ENCODE measurements around the gene CLTC.

The CLTC gene

GRCh38 chr17:59693582-59693981 is 73.9 kb downstream of the CLTC start:
- Histone ChIP-seq H3K4me1 (ENCODE audit: control insufficient read depth, insufficient read depth, low read length) (no peaks in the 10 kb centered on the region), H3K4me3 (ENCODE audit: low read depth, low read length) (no peak overlapping the region), H3K27me3 (ENCODE audit: control insufficient read depth, insufficient read depth, low read length) (no peaks in the 10 kb centered on the region), H3K9ac (ENCODE audit: low read depth, low read length) (no peak overlapping the region), H3K36me3 (ENCODE audit: control insufficient read depth, insufficient read depth, low read length) (peaks cover 32% of the 10 kb centered on the region), H3K9me3 (ENCODE audit: control insufficient read depth, insufficient read depth, low read length) (no peaks in the 10 kb centered on the region)

DNA sequence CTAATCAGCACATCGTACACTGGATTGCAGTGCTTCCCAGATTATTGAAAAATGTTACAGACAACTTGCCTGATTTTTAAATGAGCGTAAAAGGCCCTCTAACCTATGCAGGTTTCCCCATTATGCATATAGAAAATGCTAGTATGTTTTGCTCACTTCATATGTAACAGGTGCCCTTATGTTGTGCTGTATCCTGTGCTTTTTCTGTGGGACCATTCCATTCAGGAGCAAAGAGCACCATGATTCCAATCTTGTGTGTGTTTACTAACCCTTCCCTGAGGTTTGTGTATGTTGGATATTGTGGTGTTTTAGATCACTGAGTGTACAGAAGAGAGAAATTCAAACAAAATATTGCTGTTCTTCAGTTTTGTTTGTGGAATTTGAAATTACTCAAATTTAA is 74.6 kb downstream of the CLTC start:
- Histone ChIP-seq H3K9ac (ENCODE audit: low read depth, low read length) (no peak overlapping the region), H3K4me3 (ENCODE audit: low read depth, low read length) (no peak overlapping the region), H3K36me3 (ENCODE audit: control insufficient read depth, insufficient read depth, low read length) (peaks cover 31% of the 10 kb centered on the region), H3K4me1 (ENCODE audit: control insufficient read depth, insufficient read depth, low read length) (no peaks in the 10 kb centered on the region), H3K9me3 (ENCODE audit: control insufficient read depth, insufficient read depth, low read length) (no peaks in the 10 kb centered on the region), H3K27me3 (ENCODE audit: control insufficient read depth, insufficient read depth, low read length) (no peaks in the 10 kb centered on the region)

DNA sequence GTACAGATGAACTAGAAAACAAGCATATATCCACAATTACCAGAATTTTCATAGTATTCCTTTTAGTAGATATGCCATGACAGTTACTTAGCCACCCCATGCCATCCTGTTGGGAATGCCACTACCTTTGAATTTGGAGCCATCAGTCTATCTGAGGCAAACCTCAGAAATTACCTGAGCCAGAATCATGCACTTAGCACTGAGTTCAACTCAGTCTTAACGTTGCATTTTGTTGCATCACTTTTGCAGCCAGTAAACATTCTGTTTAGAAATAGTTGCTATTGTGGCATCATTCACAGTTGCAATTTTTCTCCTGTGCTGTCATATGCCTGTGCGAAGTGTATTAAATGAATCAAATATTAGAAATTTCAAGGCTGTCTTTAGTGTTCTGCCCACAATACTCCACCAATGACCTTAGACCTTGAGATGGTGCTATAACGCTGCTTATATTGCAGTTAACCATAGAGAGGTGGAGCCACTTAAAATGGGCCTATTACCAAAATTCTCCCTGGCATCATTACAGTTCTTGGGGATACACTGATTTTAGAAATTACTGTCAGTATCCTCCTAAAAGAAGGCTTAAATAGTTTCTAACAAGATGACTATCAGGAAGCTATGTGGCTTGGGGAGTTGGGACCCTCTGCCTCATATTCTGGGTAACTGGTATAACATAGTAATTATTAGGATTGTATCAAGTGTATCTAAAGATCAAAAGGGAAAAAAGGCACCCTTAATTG is 76.4 kb downstream of the CLTC start:
- H3K9me3 ChIP-seq (ENCODE audit: control insufficient read depth, insufficient read depth, low read length) = no peaks in the 10 kb centered on the region
- H3K27me3 ChIP-seq (ENCODE audit: control insufficient read depth, insufficient read depth, low read length) = no peaks in the 10 kb centered on the region
- H3K36me3 ChIP-seq (ENCODE audit: control insufficient read depth, insufficient read depth, low read length) = peaks cover 23% of the 10 kb centered on the region
- H3K4me3 ChIP-seq (ENCODE audit: low read depth, low read length) = no peak overlapping the region
- H3K4me1 ChIP-seq (ENCODE audit: control insufficient read depth, insufficient read depth, low read length) = no peaks in the 10 kb centered on the region
- H3K9ac ChIP-seq (ENCODE audit: low read depth, low read length) = no peak overlapping the region

DNA sequence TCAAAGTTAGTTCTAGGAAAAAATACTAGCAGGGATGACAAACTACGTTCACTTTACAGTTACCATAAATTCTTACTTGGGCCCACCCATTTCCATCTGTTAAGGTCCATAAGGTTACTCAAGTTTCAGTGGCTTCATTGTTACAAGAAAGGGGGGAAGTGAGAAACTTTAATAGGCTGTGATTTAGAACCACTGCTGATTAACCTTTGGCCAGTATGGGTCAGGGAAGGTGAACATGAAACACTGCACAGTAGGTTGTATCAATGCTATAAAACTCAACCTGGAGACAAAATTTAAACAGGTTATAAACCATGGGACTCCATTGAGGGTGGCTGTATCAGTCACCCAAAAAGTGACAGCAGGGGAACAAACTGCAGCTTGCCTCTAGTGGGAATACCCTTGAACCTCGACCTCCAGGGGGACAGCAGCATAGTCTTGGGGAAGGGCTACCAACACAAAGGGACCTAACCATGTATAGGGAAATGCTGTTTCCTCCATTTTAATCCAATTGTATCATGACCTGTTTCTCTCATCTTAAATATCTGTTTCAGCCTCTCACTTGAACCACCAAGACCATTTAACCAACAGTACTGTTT is 77.1 kb downstream of the CLTC start:
- H3K27me3 ChIP-seq (ENCODE audit: control insufficient read depth, insufficient read depth, low read length) = no peaks in the 10 kb centered on the region
- H3K4me3 ChIP-seq (ENCODE audit: low read depth, low read length) = no peak overlapping the region
- H3K36me3 ChIP-seq (ENCODE audit: control insufficient read depth, insufficient read depth, low read length) = peaks cover 22% of the 10 kb centered on the region
- no peaks in the 10 kb centered on the region for H3K4me1 ChIP-seq (ENCODE audit: control insufficient read depth, insufficient read depth, low read length)
- no peak overlapping the region for H3K9ac ChIP-seq (ENCODE audit: low read depth, low read length)
- no peaks in the 10 kb centered on the region for H3K9me3 ChIP-seq (ENCODE audit: control insufficient read depth, insufficient read depth, low read length)

- Histone ChIP-seq H3K9ac (ENCODE audit: low read depth, low read length) (no peak overlapping the region), H3K27me3 (ENCODE audit: control insufficient read depth, insufficient read depth, low read length) (no peaks in the 10 kb centered on the region), H3K9me3 (ENCODE audit: control insufficient read depth, insufficient read depth, low read length) (no peaks in the 10 kb centered on the region), H3K36me3 (ENCODE audit: control insufficient read depth, insufficient read depth, low read length) (peaks cover 22% of the 10 kb centered on the region), H3K4me1 (ENCODE audit: control insufficient read depth, insufficient read depth, low read length) (peaks cover 5% of the 10 kb centered on the region), H3K4me3 (ENCODE audit: low read depth, low read length) (no peak overlapping the region)
These were observed 78.4 kb downstream of the CLTC start for GRCh38 chr17:59698143-59698542.

DNA sequence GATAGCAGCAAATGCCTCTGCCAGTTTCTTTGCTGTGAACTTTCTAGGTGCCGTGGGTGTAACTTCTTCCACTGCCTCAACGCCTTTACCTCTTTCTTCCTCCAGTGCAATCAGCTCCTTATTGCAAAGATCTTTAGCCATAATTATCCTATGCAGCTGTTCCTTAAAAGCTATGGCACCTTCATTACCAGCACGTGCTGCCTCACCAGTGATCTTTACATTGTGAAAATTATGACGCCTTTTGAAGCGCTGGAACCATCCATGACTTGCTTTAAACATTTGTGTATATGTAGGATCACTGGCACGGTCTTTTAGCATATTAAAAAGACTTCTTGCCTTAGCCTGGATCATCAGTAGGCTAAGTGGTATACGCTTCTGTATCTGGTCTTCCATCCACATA is 79.5 kb downstream of the CLTC start:
- H3K4me1 ChIP-seq (ENCODE audit: control insufficient read depth, insufficient read depth, low read length) = peaks cover 5% of the 10 kb centered on the region
- H3K9ac ChIP-seq (ENCODE audit: low read depth, low read length) = no peak overlapping the region
- peaks cover 16% of the 10 kb centered on the region for H3K36me3 ChIP-seq (ENCODE audit: control insufficient read depth, insufficient read depth, low read length)
- no peaks in the 10 kb centered on the region for H3K27me3 ChIP-seq (ENCODE audit: control insufficient read depth, insufficient read depth, low read length)
- H3K4me3 ChIP-seq (ENCODE audit: low read depth, low read length) = no peak overlapping the region
- no peaks in the 10 kb centered on the region for H3K9me3 ChIP-seq (ENCODE audit: control insufficient read depth, insufficient read depth, low read length)

GRCh38 chr17:59699786-59700185 is 80.1 kb downstream of the CLTC start:
- Histone ChIP-seq H3K36me3 (ENCODE audit: control insufficient read depth, insufficient read depth, low read length) (peaks cover 13% of the 10 kb centered on the region), H3K27me3 (ENCODE audit: control insufficient read depth, insufficient read depth, low read length) (no peaks in the 10 kb centered on the region)

DNA sequence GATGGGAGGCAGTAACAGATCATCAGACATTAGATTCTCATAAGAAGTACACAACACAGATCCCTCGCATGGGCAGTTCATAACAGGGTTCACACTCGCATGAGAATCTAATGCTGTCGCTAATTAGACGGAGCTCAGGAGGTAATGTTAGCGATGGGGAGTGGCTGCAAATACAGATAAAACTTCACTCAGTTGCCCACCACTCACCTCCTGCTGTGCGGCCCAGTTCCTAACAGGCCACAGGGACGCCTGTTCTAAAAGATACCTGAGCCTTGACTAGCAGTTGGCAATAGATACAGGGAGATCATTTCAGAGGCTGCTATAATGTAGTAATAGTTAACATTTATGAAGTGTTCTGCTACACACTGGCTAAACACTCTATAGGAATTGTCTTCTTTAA is 82.6 kb downstream of the CLTC start:
- H3K4me3 ChIP-seq (ENCODE audit: low read depth, low read length) = no peak overlapping the region
- H3K9ac ChIP-seq (ENCODE audit: low read depth, low read length) = no peak overlapping the region
- H3K9me3 ChIP-seq (ENCODE audit: control insufficient read depth, insufficient read depth, low read length) = no peaks in the 10 kb centered on the region
- peaks cover 8% of the 10 kb centered on the region for H3K4me1 ChIP-seq (ENCODE audit: control insufficient read depth, insufficient read depth, low read length)
- peaks cover 6% of the 10 kb centered on the region for H3K36me3 ChIP-seq (ENCODE audit: control insufficient read depth, insufficient read depth, low read length)
- no peaks in the 10 kb centered on the region for H3K27me3 ChIP-seq (ENCODE audit: control insufficient read depth, insufficient read depth, low read length)

More at GRCh38 chr17:59699786-59700185, 80.1 kb downstream of the CLTC start:
- Histone ChIP-seq H3K4me3 (ENCODE audit: low read depth, low read length) (no peak overlapping the region), H3K9ac (ENCODE audit: low read depth, low read length) (no peak overlapping the region), H3K4me1 (ENCODE audit: control insufficient read depth, insufficient read depth, low read length) (peaks cover 5% of the 10 kb centered on the region), H3K9me3 (ENCODE audit: control insufficient read depth, insufficient read depth, low read length) (no peaks in the 10 kb centered on the region)

DNA sequence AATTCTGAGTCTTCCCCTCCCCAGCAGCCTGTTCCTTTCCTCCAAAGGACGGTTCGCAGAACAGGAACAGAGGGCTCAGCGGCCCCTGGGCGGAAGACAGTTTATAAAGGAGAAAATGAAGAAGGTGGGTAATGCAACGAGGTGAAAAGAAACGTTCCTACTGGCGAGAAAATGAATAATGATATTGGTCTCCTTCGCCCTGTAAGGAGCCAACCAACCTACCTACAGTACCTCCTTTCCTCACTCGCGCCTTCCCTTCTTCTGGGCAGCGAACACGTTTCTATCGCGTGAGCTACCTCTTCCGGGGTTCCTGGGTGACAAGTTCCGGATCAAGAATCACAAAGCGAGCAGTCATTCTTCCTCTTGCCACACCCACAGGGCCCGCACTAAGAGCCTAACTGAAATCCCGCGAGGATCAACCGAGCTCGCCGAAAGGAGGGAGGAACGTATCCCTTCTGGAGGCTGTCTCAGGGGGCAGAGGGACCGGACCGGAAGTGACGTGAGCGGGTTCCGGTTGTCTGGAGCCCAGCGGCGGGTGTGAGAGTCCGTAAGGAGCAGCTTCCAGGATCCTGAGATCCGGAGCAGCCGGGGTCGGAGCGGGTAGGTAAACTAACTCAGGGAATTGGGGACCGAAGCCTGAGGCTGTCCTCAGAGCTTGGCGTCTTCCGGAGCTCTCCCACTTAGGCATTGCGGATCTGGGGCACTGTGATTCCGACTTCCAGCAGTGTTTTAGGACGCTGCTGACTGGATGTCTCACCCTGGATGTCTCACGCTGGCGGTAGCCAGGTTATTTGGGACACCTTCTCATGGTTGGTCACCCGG is 87.7 kb downstream of the CLTC start, which contains the start of the genes PTRH2 and VMP1:
TSS of gene PTRH2 (minus strand) at position 282 of the 822 bp plus-strand sequence. CDS start 9,452 bp downstream, outside the sequence.
TSS of gene VMP1 (plus strand) at position 506 of the 822 bp plus-strand sequence. CDS start 23,793 bp downstream, outside the sequence.
- Histone ChIP-seq H3K4me3 (ENCODE audit: low read depth, low read length) (peak within 1 kb of the TSS; percentile 99), H3K27me3 (ENCODE audit: control insufficient read depth, insufficient read depth, low read length) (no peaks in the 10 kb centered on the region), H3K36me3 (ENCODE audit: control insufficient read depth, insufficient read depth, low read length) (no peaks in the 10 kb centered on the region), H3K4me1 (ENCODE audit: control insufficient read depth, insufficient read depth, low read length) (peaks cover 16% of the 10 kb centered on the region), H3K9ac (ENCODE audit: low read depth, low read length) (peak within 1 kb of the TSS; percentile 98), H3K9me3 (ENCODE audit: control insufficient read depth, insufficient read depth, low read length) (no peaks in the 10 kb centered on the region)

GRCh38 chr17:59707971-59708430 is 88.3 kb downstream of the CLTC start:
- Histone ChIP-seq H3K9ac (ENCODE audit: low read depth, low read length) (peak overlapping the region; percentile 97), H3K36me3 (ENCODE audit: control insufficient read depth, insufficient read depth, low read length) (no peaks in the 10 kb centered on the region), H3K4me3 (ENCODE audit: low read depth, low read length) (peak overlapping the region; percentile 99), H3K27me3 (ENCODE audit: control insufficient read depth, insufficient read depth, low read length) (no peaks in the 10 kb centered on the region), H3K9me3 (ENCODE audit: control insufficient read depth, insufficient read depth, low read length) (no peaks in the 10 kb centered on the region), H3K4me1 (ENCODE audit: control insufficient read depth, insufficient read depth, low read length) (peaks cover 11% of the 10 kb centered on the region)

- H3K9ac ChIP-seq (ENCODE audit: low read depth, low read length) = no peak overlapping the region
- peaks cover 8% of the 10 kb centered on the region for H3K4me1 ChIP-seq (ENCODE audit: control insufficient read depth, insufficient read depth, low read length)
- no peaks in the 10 kb centered on the region for H3K9me3 ChIP-seq (ENCODE audit: control insufficient read depth, insufficient read depth, low read length)
- no peaks in the 10 kb centered on the region for H3K27me3 ChIP-seq (ENCODE audit: control insufficient read depth, insufficient read depth, low read length)
- no peak overlapping the region for H3K4me3 ChIP-seq (ENCODE audit: low read depth, low read length)
- H3K36me3 ChIP-seq (ENCODE audit: control insufficient read depth, insufficient read depth, low read length) = no peaks in the 10 kb centered on the region
These were observed 92.2 kb downstream of the CLTC start for GRCh38 chr17:59711936-59712335.
